MM.1S (cell line): ENCODE data around the gene EPHB1.

Source experiments
- DNase-seq: peaks from one replicate; pipeline ENCODE4 v3.0.0-alpha.2; 2015
- H2AFZ ChIP-seq: fragments of 300-600 bp; sonication (generic); 2 replicates; pipeline ENCODE4 v1.6.0; 2016; ENCODE audit warnings: antibody characterized with exemption, low read length
- H3F3A ChIP-seq: fragments of 300-600 bp; sonication (generic); 2 replicates; pipeline ENCODE4 v1.6.1; 2016; ENCODE audit warnings: mild to moderate bottlenecking, antibody characterized with exemption, low read length, moderate library complexity, mixed read lengths; ENCODE audit not compliant: insufficient read depth
- H3K27ac ChIP-seq: fragments of 300-600 bp; sonication (generic); 2 replicates; pipeline ENCODE4 v1.5.1; 2016; ENCODE audit warnings: mild to moderate bottlenecking, low read length
- H3K27me3 ChIP-seq: fragments of 300-600 bp; sonication (generic); replicated peaks from 2 replicates; pipeline ENCODE4 v1.6.0; 2016; ENCODE audit warnings: low read length; ENCODE audit not compliant: insufficient read depth
- H3K36me3 ChIP-seq: fragments of 300-600 bp; sonication (generic); replicated peaks from 2 replicates; pipeline ENCODE4 v1.6.1; 2016; ENCODE audit warnings: mild to moderate bottlenecking, low read length, mixed read lengths; ENCODE audit not compliant: insufficient read depth
- H3K4me1 ChIP-seq: fragments of 300-600 bp; sonication (generic); 2 replicates; pipeline ENCODE4 v1.6.1; 2016; ENCODE audit warnings: low read length, mixed read lengths
- H3K4me2 ChIP-seq: fragments of 300-600 bp; sonication (generic); 2 replicates; pipeline ENCODE4 v1.6.0; 2016; ENCODE audit warnings: low read depth, low read length
- H3K4me3 ChIP-seq: fragments of 300-600 bp; sonication (generic); 2 replicates; pipeline ENCODE4 v1.5.1; 2016; ENCODE audit warnings: low read length, mixed read lengths
- H3K79me2 ChIP-seq: fragments of 300-600 bp; sonication (generic); 2 replicates; pipeline ENCODE4 v1.6.1; 2016; ENCODE audit warnings: mixed run types, low read length, mixed read lengths
- H3K9ac ChIP-seq: fragments of 300-600 bp; sonication (generic); 2 replicates; pipeline ENCODE4 v1.6.1; 2016; ENCODE audit warnings: low read length, mixed read lengths
- H3K9me2 ChIP-seq: fragments of 300-600 bp; sonication (generic); replicated peaks from 2 replicates; pipeline ENCODE4 v1.6.1; 2016; ENCODE audit warnings: mild to moderate bottlenecking, low read length, mixed read lengths; ENCODE audit not compliant: insufficient read depth
- H3K9me3 ChIP-seq: fragments of 300-600 bp; sonication (generic); replicated peaks from 2 replicates; pipeline ENCODE4 v1.6.1; 2016; ENCODE audit warnings: mild to moderate bottlenecking, low read length, mixed read lengths; ENCODE audit not compliant: insufficient read depth
- H4K20me1 ChIP-seq: fragments of 300-600 bp; sonication (generic); 2 replicates; pipeline ENCODE4 v1.6.1; 2016; ENCODE audit warnings: mild to moderate bottlenecking, low read length, moderate library complexity, mixed read lengths; ENCODE audit not compliant: insufficient read depth
- CTCF ChIP-seq: fragments of 300-600 bp; sonication (generic); IDR thresholded peaks from 2 replicates; pipeline ENCODE4 v1.5.1; 2016; ENCODE audit warnings: antibody characterized with exemption, low read length, mixed read lengths
- EZH2 ChIP-seq: fragments of 300-600 bp; sonication (generic); optimal IDR thresholded peaks from 2 replicates; pipeline ENCODE3; 2017; ENCODE audit warnings: low read depth, mild to moderate bottlenecking, antibody characterized with exemption, low read length, mixed read lengths
- EZH2phosphoT487 ChIP-seq: fragments of 300-600 bp; sonication (generic); IDR thresholded peaks from 2 replicates; pipeline ENCODE4 v1.6.1; 2018; ENCODE audit warnings: antibody characterized with exemption, low read length

EPHB1 gene

GRCh38 chr3:134813618-134814017 lies 18.6 kb downstream of the EPHB1 start:
- Histone ChIP-seq H3K4me1 (peaks cover 16% of the 10 kb centered on the region), H3K79me2 (no peaks in the 10 kb centered on the region), H3K36me3 (no peaks in the 10 kb centered on the region), H3K27ac (no peak overlapping the region), H3K27me3 (no peaks in the 10 kb centered on the region), H3K9me2 (no peaks in the 10 kb centered on the region), H3K4me3 (no peak overlapping the region), H3K9me3 (no peaks in the 10 kb centered on the region), H4K20me1 (no peaks in the 10 kb centered on the region), H2AFZ (no peak overlapping the region), H3K9ac (no peak overlapping the region), H3F3A (no peaks in the 10 kb centered on the region), H3K4me2 (no peak overlapping the region)
- TF ChIP-seq CTCF = no peak
- TF ChIP-seq EZH2 = no peak
- TF ChIP-seq EZH2phosphoT487 = no peak
- no peak for DNase-seq

GRCh38 chr3:134815519-134815918 lies 20.5 kb downstream of the EPHB1 start:
- TF ChIP-seq CTCF (no peak), EZH2 (no peak), EZH2phosphoT487 (no peak)
- Histone ChIP-seq H3K9me3 (no peaks in the 10 kb centered on the region), H3K9me2 (no peaks in the 10 kb centered on the region), H4K20me1 (no peaks in the 10 kb centered on the region), H3K4me3 (no peak overlapping the region), H3K36me3 (no peaks in the 10 kb centered on the region), H3K9ac (no peak overlapping the region), H3F3A (no peaks in the 10 kb centered on the region), H3K27me3 (no peaks in the 10 kb centered on the region), H3K79me2 (no peaks in the 10 kb centered on the region), H3K4me2 (no peak overlapping the region), H3K4me1 (peaks cover 16% of the 10 kb centered on the region), H2AFZ (no peak overlapping the region), H3K27ac (no peak overlapping the region)
- no peak for DNase-seq

GRCh38 chr3:134816623-134817022 lies 21.6 kb downstream of the EPHB1 start:
- Histone ChIP-seq H3K4me2 (no peak overlapping the region), H2AFZ (no peak overlapping the region), H4K20me1 (no peaks in the 10 kb centered on the region), H3F3A (no peaks in the 10 kb centered on the region), H3K79me2 (no peaks in the 10 kb centered on the region), H3K36me3 (no peaks in the 10 kb centered on the region), H3K9me3 (no peaks in the 10 kb centered on the region), H3K4me3 (no peak overlapping the region), H3K4me1 (peaks cover 16% of the 10 kb centered on the region), H3K27me3 (no peaks in the 10 kb centered on the region), H3K9ac (no peak overlapping the region), H3K27ac (no peak overlapping the region), H3K9me2 (no peaks in the 10 kb centered on the region)
- no peak for TF ChIP-seq CTCF
- TF ChIP-seq EZH2 = no peak
- TF ChIP-seq EZH2phosphoT487 = no peak
- DNase-seq = no peak
